Fibroblast of lung (primary cell): Measurements from ENCODE around the gene PIEZO2. TPM values are rescaled to one million over a fixed set of nuclear protein-coding genes. Genes with fewer than 3 reads are reported as not detected.
"Not testable (repeated sequence)": the region's sequence is repeated elsewhere in the genome, so short reads cannot be mapped to it uniquely, and the experiment has no call there.

Experiments used
- DNase-seq, 2 donors: peaks; one replicate each; pipeline versions ENCODE4 v3.0.0 to v3.0.0-alpha.2; 2010; ENCODE audit warnings: low read depth in 2 of 2
- H2AFZ ChIP-seq: 2 replicates; pipeline ENCODE4 v1.5.1; 2012; ENCODE audit warnings: low read length, control low read depth, inconsistent platforms
- H3K27ac ChIP-seq: 2 replicates; pipeline ENCODE4 v1.5.1; 2011; ENCODE audit warnings: low read length, control low read depth; ENCODE audit not compliant: insufficient read depth
- H3K27me3 ChIP-seq: 2 replicates; pipeline ENCODE4 v1.5.1; 2011; ENCODE audit warnings: mild to moderate bottlenecking, low read length; ENCODE audit not compliant: control insufficient read depth, insufficient read depth
- H3K36me3 ChIP-seq: 2 replicates; pipeline ENCODE4 v1.5.1; 2011; ENCODE audit warnings: low read length; ENCODE audit not compliant: control insufficient read depth, insufficient read depth
- H3K4me1 ChIP-seq: 2 replicates; pipeline ENCODE4 v1.5.1; 2011; ENCODE audit warnings: low read length; ENCODE audit not compliant: control insufficient read depth, insufficient read depth; ENCODE audit errors: extremely low read depth
- H3K4me2 ChIP-seq: 2 replicates; pipeline ENCODE4 v1.5.1; 2011; ENCODE audit warnings: low read length, control low read depth; ENCODE audit not compliant: insufficient read depth; ENCODE audit errors: extremely low read depth
- H3K4me3 ChIP-seq, 4 experiments: fragments of 200-600 bp in 1 of 4; sonication (generic) in 1 of 4; replicated peaks in 1 of 4; 2 replicates each; pipeline ENCODE4 v1.5.1; 2011 to 2016; ENCODE audit warnings: low read length in 4 of 4, low read depth in 3 of 4, mild to moderate bottlenecking in 3 of 4, control low read depth in 2 of 4, inconsistent platforms in 1 of 4, mixed read lengths in 1 of 4; ENCODE audit not compliant: insufficient read depth in 1 of 4; ENCODE audit errors: control extremely low read depth in 1 of 4
- H3K79me2 ChIP-seq: 2 replicates; pipeline ENCODE4 v1.5.1; 2012; ENCODE audit warnings: mild to moderate bottlenecking, low read length, inconsistent platforms; ENCODE audit not compliant: control insufficient read depth, insufficient read depth
- H3K9ac ChIP-seq: 2 replicates; pipeline ENCODE4 v1.5.1; 2011; ENCODE audit warnings: mild to moderate bottlenecking, low read length, control low read depth; ENCODE audit not compliant: insufficient read depth
- H3K9me3 ChIP-seq: 2 replicates; pipeline ENCODE4 v1.5.1; 2012; ENCODE audit warnings: low read depth, low read length; ENCODE audit not compliant: control insufficient read depth, insufficient read depth
- H4K20me1 ChIP-seq: 2 replicates; pipeline ENCODE4 v1.5.1; 2011; ENCODE audit warnings: low read length; ENCODE audit not compliant: control insufficient read depth, insufficient read depth; ENCODE audit errors: extremely low read depth
- CTCF ChIP-seq, 2 donors: IDR thresholded peaks in 1 of 2; conservative IDR thresholded peaks in 1 of 2; 1 replicate in 1 of 2; 2 replicates in 1 of 2; pipeline ENCODE4 v1.5.1; 2011 to 2012; ENCODE audit warnings: low read length in 2 of 2, control low read depth in 1 of 2, inconsistent platforms in 1 of 2, low read depth in 1 of 2, mild to moderate bottlenecking in 1 of 2
- EZH2 ChIP-seq: IDR thresholded peaks from 2 replicates; pipeline ENCODE4 v1.5.1; 2012; ENCODE audit warnings: low read length, control low read depth, mild to moderate bottlenecking; ENCODE audit errors: missing control alignments
- polyA minus RNA-seq: library from RNA; depleted of rRNA, polyadenylated mRNA; stranded (reverse); fragments of >200 nt; gene quantifications from 2 replicates; pipeline ENCODE4 v1.2.3, GENCODE V29; 2011; ENCODE audit warnings: low replicate concordance
- polyA plus RNA-seq, 2 donors: library from polyadenylated mRNA; depleted of rRNA in 1 of 2; stranded (reverse) in 1 of 2; unstranded in 1 of 2; fragments of >200 nt; gene quantifications; 2 replicates each; pipeline ENCODE4 v1.2.1, GENCODE V29; 2011 to 2012; ENCODE audit warnings: missing spikeins in 1 of 2
- total RNA-seq: library from RNA; depleted of rRNA; stranded (reverse); fragments of >200 nt; gene quantifications from 2 replicates; pipeline ENCODE4 v1.2.1, GENCODE V29; 2014

Gene PIEZO2
- total RNA-seq: 6.6 and 32.9 TPM in 2 replicates
- 1.2 and 6.9 TPM in 2 replicates for polyA plus RNA-seq
- polyA plus RNA-seq (2012): 0.51 and 4.0 TPM in 2 replicates
- polyA minus RNA-seq: 1.8 and 21.7 TPM in 2 replicates

DNA sequence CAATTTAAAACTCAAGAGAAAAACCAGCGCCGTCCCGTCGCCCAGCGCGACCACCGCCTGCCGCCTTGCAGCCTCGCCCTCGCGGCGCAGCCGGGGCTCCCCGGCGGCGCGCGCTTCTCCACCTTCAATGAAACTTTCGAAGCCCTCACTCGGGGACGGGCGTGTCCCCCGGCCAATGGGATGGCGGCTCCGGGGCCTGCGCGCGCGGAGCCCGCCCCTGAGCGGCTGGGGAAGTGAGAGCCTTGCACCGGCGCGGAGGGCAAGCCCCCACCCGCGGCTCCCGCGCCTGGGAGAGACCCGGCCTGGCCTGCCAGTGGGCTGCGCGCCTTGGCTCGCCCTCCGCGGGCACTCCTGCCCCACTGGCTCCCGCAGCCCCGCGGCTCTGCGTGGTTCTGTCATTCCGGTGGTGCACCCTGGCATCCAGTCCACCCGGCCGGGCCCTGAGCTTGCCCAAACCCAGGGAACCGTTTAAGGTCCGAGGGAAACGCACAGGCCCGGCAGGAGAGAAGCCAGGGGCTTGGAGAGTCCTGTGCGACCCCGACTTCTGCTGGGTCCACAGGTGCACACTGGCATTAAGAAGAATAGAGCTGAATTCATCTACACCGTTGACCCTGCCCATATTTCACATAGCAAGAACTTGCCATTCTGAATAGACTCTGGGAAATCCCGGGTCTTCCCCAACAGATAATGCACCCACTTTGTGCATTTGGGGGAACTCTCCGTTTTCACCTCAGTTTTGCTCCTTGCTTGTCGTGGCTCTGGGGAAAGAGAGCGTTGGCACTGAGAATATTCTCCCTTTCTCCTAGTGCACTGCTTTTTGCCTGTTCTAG is at the start of gene PIEZO2:
Gene PIEZO2, minus strand, starts transcription at position 129 of the 830 bp plus-strand sequence. CDS start 981 bp downstream, outside the sequence.
- no peaks in the 10 kb centered on the region for H3K9me3 ChIP-seq
- H3K27me3 ChIP-seq: peaks cover 25% of the 10 kb centered on the region
- H2AFZ ChIP-seq: no peak within 1 kb of the TSS
- TF ChIP-seq EZH2: no peak
- no peak for TF ChIP-seq CTCF (conservative IDR thresholded peaks at IDR 0.05 in 1 of 2, IDR thresholded peaks at IDR 0.05 in 1 of 2; ENCODE audit: low read depth in 1 of 2, low read length in 2 of 2)
- H3K4me2 ChIP-seq: peak within 1 kb of the TSS; percentile 75
- no peaks in the 10 kb centered on the region for H4K20me1 ChIP-seq
- peak; percentile 54 to 66 for DNase-seq
- no peak within 1 kb of the TSS for H3K9ac ChIP-seq
- no peak within 1 kb of the TSS for H3K27ac ChIP-seq
- no peaks in the 10 kb centered on the region for H3K4me1 ChIP-seq
- H3K79me2 ChIP-seq: no peaks in the 10 kb centered on the region
- H3K4me3 ChIP-seq: peak within 1 kb of the TSS; percentile 27 to 46 (median 41)
- H3K36me3 ChIP-seq: no peaks in the 10 kb centered on the region

DNA sequence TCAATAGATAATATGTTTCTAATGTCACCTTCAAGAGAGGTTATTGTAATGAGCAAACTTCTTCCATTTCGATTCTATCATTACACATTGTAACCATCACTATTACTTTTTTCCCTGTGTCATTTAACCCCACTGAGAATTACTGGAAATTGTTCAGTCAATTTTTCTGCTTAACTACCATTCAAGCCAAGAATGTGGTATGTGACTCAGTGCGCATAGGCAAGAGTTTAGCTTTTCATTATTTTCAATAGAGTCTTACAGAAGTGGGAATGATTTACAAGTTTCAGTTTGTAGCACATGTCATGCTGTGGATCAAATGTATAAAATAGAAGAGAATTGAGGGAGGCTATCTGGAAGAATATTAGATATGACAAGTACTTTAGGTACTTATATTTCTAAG is 34.3 kb upstream of the PIEZO2 start:
- H3K9me3 ChIP-seq: no peaks in the 10 kb centered on the region
- no peak overlapping the region for H3K4me3 ChIP-seq
- DNase-seq: peak in 1 of 2 donors; percentile 46
- no peaks in the 10 kb centered on the region for H3K79me2 ChIP-seq
- H2AFZ ChIP-seq: no peak overlapping the region
- H3K27me3 ChIP-seq: no peaks in the 10 kb centered on the region
- no peaks in the 10 kb centered on the region for H4K20me1 ChIP-seq
- TF ChIP-seq CTCF (conservative IDR thresholded peaks at IDR 0.05 in 1 of 2, IDR thresholded peaks at IDR 0.05 in 1 of 2; ENCODE audit: low read depth in 1 of 2, low read length in 2 of 2) (no peak), EZH2 (no peak)
- no peak overlapping the region for H3K27ac ChIP-seq
- no peak overlapping the region for H3K9ac ChIP-seq
- no peaks in the 10 kb centered on the region for H3K36me3 ChIP-seq
- H3K4me1 ChIP-seq: no peaks in the 10 kb centered on the region
- H3K4me2 ChIP-seq: no peak overlapping the region

GRCh38 chr18:11181629-11182028 is 32.3 kb upstream of the PIEZO2 start:
- not testable (repeated sequence) for H4K20me1 ChIP-seq, H3K36me3 ChIP-seq, H3K9me3 ChIP-seq, H2AFZ ChIP-seq, H3K79me2 ChIP-seq, H3K4me3 ChIP-seq, H3K4me2 ChIP-seq, H3K9ac ChIP-seq, H3K4me1 ChIP-seq, DNase-seq, H3K27ac ChIP-seq, H3K27me3 ChIP-seq
